ENCODE measurements around the gene CALD1. TPM values are rescaled to one million over a fixed set of nuclear protein-coding genes. Genes with fewer than 3 reads are reported as not detected.

Gene CALD1
- total RNA-seq, 1 donor from 2014 or later: 145 TPM

DNA sequence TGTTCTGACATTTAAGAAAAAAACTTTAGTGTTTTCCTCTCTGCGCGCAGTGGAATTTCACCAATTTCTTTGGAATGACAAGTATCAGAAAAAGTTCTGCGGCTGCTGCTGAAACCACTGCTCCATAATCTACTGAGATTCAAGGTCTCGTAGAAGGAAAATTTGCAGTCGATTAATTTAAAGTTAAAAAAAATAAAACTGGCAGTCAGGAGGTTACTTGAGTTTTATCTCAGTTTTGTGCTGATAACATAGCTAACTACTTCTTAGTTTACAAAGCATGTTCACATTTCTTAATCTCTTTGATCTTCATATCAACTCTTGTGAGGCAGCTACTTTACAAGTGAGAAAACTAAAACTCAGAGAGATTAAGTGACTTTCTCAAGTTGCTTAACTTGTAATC lies 18.2 kb upstream of the CALD1 start:
- DNase-seq (ENCODE audit: low spot score) (no peak), ATAC-seq (no peak)

DNA sequence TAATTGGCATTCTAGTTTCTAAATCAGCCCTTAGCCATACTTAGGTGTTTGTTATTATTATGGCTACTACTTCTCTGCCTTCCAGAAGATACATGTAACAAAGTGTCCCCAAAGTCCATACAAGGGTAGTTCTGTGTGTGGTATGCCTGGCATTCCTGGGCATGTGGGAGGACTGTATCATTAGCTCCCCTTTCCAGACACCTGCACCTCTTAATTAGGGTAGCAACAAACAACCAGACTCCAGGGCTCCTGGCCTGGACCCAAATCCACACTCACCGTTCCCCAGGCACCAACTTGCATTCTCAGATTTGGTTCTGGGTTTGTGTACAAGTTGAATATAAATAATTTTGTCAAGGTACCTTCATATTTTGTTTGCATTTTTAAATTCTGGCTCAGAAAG lies 15.5 kb upstream of the CALD1 start:
- no peak for DNase-seq (ENCODE audit: low spot score)
- ATAC-seq: no peak

DNA sequence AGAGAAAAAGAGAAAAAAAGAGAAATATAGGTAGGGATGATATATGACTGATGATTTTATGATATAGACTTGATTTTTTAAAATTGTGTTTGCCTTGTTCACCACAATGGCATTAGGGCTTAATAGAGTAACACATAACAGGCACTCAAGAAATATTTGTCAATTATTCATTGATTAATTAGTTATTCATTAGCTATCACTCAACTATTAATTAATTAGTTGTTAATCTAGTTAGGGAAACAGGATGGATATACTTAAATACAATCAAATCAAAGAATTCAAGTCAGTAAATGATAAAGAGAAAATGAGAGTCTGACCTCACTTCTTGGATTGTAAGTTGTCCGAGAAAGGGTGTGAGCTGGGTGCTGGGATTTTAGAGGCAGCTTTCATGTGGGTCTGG lies 15.1 kb upstream of the CALD1 start:
- ATAC-seq: no peak

DNA sequence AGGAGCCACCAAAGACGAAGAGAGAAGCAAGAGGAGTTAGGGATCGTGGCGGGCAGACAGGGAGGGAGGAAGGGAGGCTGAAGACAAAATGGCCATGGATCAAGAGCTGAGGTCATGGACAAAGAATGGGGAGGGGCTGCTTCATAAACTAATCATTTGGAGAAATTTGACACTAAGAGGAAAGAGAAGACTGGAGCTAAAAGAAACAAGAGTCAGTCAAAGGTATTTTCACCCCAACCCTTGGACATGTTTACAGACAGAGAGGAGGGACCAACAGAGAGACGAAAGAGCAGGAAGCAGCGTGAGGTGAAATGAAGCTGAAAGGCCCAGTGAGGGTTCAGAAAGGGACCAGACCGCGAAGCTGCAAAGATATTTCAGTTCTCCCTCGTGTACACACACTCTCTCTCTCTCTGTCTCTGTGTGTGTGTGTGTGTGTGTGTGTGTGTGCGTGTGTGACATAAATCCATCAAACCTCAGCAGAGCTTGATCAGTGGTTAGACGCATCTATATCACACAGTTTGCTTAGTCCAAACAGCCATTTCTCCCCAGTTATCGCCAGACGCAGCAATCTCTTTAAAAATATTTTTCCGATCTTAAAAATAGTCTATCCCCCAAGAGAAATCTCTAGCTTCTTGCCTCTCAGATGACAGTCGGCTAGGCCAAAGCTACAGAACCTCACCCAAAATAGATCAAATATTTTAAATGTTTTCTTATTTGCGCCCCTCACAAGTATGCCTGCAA lies 12.5 kb upstream of the CALD1 start:
- no peak for ATAC-seq

More for the DNA sequence above, 15.1 kb upstream of the CALD1 start:
- no peak for DNase-seq (ENCODE audit: low spot score)

DNA sequence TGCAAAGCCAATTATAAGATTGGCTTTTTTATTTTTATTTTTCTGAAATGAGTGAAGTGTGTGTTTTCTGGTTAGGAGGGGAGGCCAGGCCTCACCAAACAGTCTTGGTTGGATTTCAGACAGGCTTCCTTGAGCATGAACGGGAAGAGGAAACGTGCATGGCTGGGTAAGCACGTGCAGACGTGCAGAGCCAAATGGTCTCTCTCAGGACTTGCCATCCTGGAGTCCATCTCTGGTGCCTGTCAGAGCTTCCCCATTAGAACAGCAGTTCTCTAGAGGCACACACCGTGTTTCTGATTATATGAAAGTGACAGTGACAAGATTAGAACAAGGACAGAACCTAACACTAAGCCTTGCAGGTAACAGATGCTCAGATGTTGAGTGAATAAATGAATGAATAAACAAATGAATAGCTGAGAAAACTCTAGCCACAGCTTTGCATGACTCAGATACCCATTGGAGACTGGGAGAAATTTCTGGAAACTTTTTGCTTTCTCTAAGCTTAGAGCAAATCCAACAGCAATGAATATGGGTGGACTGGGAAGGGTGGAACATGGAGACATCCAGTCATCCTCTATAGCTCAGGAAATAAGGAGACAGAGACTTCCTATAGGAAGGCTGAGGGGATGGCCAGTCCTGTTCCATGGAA lies 11.8 kb upstream of the CALD1 start:
- DNase-seq (ENCODE audit: low spot score): no peak
- ATAC-seq: no peak

More for the DNA sequence above, 12.5 kb upstream of the CALD1 start:
- DNase-seq (ENCODE audit: low spot score): no peak

DNA sequence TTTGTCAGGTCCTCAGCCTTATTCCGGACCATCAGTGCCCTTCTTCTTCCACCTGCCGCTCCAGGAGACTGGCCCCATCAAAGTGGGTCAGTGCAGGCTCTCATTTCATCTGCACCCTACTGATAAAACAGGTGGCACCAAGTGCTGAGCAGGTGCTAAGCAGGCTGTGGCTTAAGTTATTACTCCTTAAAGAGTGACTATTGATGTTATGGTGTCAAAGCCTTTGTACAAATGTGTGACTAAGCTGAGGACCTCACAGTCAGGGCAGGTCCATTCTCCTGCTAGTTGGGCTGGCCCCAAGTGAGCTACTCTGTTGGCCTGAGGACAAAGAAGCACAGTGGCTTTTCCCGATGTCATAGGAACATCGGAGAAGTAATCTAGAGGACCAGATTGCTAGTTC lies 11.2 kb upstream of the CALD1 start:
- no peak for ATAC-seq
- DNase-seq (ENCODE audit: low spot score): no peak

DNA sequence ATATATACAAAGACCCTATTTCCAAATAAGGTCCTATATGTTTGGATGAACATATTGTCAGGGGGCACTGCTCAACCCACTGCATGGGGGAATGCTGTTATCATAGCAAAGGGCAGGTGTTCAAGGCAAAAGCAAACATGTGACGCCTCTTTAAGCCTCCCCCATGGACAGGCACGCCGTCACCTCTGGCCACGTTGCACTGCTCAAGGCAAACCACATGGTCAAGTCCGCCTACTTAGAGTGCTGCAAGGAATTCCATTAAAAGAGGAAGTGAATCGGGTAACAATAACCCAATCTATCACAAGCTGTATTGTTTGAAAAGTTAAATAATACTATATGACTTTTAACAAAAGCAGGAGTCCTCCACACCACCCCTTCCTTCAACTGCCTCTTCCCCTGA lies 8.8 kb upstream of the CALD1 start:
- DNase-seq (ENCODE audit: low spot score): no peak
- ATAC-seq: no peak

DNA sequence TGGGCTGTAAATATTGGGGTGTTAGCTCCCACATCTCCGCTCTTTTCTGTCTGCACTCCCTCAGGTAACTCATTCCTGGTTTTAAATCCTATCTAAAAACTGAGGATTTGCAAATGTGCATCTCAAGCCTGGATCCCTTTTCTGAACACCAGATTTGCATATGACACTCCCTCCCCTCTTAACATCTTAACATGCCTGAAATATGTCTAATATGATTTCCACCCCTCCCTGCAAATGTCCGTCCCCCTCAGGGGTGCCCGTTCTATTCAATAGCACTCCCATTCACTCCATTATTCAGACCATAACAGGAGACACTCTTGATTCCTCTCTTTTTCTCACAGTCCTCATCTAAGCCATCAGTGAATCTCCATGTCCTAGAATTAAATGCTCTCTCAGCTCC lies 8.3 kb upstream of the CALD1 start:
- DNase-seq (ENCODE audit: low spot score): no peak
- ATAC-seq: no peak

DNA sequence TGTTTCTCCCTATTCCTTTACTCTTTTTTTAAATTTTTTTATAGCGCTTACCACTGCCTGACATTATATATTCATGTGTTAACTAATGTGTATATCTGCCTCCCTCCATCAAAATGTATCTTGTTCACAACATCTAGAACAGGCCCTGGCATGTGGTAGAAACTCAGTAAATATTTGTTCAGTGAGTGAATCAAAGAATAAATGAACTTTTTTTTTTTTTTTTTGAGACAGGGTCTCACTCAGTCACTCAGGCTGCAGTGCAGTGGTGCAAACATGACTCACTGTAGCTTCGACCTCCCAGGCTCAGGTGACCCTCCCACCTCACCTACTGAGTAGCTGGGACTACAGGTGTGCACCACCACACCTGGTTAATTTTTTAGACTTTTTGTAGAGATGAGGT lies 7.5 kb upstream of the CALD1 start:
- DNase-seq (ENCODE audit: low spot score): no peak
- no peak for ATAC-seq

DNA sequence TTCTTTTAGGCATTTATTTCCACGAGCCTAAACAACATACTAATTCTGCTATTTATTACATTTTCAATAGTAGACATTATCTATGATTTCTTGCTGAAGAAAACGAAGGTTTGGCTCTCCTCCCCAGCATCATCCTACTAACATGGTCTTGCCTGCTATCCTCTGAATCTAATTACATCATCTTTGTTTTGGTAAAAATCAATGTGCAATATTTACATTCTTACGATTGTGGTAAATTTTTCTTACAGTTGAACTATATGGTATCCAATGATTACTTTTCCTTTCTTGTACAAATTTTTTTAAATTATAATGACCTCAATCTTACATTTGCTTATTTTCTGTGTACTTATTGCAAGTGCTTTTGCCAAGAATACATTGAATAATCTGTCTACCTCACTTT lies 7.0 kb upstream of the CALD1 start:
- no peak for ATAC-seq
- DNase-seq (ENCODE audit: low spot score): no peak

DNA sequence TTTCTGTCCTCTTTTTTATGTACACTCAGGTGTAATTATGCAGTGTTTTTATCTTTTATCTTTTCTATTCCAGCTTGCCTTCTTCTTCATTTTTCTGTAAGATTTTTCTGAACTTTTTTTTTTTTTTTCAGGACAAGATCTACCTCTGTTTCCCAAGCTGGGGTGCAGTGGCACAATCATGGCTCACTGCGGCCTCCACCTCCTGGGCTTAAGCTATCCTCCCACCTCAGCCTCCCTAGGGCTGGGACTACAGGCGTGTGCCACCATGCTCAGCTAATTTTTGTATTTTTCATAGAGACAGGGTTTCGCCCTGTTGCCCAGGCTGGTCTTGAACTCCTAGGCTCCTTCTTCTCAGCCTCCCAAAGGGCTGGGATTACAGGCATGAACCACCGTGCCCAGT lies 6.3 kb upstream of the CALD1 start:
- ATAC-seq (no peak), DNase-seq (ENCODE audit: low spot score) (no peak)

DNA sequence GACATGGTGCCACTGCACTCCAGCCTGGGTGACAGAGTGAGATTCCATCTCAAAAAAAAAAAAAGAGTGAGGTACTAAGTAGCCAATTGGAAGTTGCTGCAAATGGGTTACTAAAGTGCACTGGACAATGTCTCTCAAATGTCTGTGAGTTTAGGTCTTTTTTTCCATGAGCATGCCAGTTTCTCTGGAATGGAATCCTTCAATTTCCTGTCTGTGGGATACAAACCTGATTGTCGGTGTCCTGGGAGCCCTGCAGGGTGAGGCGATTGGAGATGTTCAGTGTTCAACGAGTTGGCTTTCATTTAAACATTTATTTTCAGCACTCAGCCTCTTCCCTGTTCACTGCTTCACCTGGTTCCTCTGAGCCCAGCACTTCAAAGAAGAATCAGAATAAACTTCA lies 5.3 kb upstream of the CALD1 start:
- DNase-seq (ENCODE audit: low spot score) (no peak), ATAC-seq (no peak)

DNA sequence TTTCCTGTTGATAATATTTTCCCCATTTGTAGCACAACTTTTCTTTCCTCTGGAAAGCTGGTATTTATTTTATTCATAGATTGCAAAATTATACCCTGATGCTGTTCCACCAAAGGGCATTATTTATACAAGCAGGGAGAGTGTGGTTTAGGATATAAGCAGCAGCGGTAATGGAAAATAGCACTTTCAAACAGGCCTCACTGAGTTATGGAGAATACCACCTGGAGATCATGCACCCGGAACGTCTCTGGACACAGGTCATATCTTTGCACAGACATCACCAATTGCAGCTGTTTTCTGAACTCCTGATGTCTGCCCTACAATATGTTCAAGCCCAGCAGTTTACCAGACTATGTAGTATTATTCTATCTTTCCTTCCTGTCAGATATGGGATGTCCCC lies 2.0 kb upstream of the CALD1 start:
- no peak for DNase-seq (ENCODE audit: low spot score)
- no peak for ATAC-seq

DNA sequence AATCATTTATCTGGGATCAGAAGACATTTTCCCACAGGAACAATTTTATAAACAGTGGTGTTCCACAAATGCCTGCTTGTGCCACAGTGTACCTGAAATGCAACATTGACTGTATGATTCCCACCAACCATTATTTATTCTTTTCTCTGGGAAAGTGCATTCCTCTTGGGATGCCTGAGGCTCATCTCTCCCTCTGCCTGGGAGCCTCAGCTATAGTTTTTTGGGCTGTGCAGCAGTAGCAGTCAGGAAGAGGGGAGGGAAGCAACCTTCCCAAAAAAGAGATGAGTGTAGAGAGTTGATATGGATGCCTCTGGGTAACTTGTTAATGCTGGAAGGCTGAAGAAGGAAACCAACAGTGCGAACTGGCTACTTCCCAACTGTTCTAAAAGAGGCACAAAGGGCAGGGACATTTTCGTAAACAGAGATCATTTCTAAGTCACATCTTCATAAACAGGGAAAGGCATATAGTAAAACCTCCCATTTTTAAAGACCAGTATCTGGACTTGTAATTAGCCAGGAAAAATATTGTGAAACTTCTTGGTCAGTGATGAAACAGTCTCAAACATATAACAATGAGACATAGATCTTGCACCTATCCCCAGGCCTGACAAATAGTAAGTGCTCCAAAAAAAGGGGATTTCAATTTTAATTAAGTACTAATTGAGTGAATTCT lies 1.4 kb upstream of the CALD1 start:
- ATAC-seq: no peak
- DNase-seq (ENCODE audit: low spot score): no peak

DNA sequence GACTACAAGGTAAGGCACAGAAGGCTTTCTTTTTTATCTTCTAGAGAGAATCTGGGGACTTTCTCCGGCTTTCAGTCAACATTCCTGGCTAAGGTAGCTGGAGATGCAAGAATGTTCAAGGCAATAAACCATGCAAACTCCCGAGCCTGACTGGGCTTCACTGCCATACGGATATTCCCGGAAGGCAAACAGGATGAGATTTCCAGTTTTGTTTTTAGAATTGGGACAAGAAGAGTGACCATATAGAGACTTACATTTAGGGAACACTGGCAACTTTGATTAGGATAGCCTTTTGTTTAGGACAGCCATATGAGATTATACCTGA lies 269 bp downstream of the CALD1 start:
- peak; percentile 20 for ATAC-seq
- DNase-seq (ENCODE audit: low spot score): no peak

DNA sequence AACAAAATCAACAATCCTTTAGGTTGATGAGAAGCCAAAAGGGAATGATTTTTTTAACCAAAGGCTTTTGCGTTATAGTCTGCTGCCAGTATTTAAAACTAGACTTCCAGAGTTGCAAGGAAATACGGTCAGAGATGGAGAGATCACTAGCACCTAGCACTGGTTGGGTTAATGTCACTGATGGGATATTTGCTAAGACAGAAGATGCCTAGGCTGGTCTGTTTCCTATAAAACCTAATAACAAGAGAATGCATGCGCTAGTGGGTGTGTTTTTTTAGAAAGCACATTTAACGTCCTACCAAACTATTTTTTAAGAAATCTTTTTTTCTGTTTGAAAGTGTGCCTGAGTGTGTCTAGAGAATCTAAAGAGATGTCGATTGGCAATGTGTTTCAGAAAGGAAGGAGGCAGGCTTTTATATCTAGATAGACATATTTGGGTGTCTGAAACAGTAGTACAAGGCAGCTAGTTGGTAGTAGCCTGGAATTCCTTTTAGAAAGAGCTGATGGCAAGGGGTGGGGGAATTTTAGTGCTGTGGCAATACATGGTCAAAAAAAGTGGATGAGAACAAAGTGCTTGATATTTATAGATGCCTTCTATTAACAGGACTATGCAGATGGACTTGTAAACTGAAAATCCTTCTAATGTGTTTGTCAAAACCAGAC lies 863 bp downstream of the CALD1 start:
- DNase-seq (ENCODE audit: low spot score) (no peak), ATAC-seq (no peak)

DNA sequence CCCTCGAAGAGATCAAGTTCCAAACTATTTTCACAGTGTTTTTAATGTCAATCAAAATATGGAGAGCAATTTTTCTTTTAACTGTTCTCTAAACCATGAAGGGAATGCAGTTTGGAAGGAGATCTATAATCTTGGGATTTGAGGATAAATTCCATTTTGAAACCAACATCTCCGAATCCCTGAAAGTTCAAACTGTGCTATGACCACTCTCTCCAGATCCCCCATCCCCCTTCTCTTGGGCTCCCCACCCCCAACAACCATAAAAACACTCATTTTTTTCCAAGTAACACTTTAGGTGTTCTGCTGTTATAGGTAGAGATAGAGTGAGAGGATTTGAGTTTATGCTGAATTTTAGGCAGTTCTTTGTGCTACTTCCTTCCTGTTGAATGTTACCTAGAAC lies 1.7 kb downstream of the CALD1 start:
- DNase-seq (ENCODE audit: low spot score) (no peak), ATAC-seq (no peak)

DNA sequence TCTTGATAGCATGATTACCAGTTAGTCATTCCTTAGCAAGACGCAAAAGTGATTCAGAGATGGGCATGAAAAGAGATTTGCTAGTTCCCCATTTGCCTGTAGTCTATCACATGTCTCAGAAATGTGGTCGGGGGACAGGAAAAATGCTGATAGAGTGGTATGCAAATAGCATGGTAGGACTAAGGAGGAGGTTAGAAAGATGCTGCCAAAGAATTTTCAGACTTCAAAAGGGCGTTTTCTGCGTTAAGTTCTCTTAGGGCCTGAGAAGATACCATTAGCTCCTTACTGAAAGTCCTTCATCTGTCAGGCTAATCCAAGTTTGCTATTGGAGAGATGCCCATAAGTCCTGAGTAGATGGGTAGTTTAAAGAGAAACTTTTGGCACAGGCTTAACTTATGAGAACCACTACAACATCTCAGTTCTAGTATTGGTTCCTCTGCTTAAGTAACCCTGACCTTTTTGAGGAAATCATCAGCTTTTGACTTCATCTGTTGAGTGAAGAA lies 2.7 kb downstream of the CALD1 start:
- DNase-seq (ENCODE audit: low spot score): no peak
- no peak for ATAC-seq

DNA sequence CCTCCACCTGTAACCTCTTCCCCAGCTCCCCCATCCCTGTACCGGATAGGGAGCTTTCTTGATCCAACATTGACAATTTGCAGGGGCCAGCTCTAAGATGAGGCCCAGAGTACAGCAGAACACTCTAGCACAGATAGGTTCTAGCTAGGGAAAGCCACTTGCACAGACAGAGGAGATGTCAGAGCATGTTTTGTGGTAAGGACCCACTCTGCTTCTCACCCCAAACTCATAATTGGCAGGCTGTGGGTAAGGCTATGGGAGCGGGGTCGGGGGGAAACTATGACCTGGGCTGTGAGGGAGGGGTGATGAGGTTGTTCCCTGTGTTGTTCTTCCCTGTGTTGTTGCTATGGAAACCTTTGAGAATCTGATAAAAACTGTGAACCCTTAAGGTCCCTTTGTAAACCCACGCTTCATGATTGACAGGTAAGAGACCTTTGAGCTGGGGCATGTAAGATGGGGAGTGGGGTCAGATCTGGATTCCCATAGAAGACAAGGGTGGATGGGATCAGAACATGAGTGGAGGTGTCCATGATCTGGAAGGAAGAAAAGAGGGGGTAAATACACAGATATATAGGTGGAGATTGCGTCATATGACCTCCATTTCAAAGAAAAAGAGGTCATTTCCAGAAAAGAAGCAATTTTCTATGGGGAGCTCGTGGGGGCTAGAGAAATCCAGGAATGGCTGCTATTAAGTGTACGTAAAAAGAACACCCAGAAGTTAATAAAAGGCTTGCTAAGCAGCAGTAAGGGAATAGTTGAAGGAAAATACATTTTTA lies 4.0 kb downstream of the CALD1 start:
- DNase-seq (ENCODE audit: low spot score) (no peak), ATAC-seq (no peak)

DNA sequence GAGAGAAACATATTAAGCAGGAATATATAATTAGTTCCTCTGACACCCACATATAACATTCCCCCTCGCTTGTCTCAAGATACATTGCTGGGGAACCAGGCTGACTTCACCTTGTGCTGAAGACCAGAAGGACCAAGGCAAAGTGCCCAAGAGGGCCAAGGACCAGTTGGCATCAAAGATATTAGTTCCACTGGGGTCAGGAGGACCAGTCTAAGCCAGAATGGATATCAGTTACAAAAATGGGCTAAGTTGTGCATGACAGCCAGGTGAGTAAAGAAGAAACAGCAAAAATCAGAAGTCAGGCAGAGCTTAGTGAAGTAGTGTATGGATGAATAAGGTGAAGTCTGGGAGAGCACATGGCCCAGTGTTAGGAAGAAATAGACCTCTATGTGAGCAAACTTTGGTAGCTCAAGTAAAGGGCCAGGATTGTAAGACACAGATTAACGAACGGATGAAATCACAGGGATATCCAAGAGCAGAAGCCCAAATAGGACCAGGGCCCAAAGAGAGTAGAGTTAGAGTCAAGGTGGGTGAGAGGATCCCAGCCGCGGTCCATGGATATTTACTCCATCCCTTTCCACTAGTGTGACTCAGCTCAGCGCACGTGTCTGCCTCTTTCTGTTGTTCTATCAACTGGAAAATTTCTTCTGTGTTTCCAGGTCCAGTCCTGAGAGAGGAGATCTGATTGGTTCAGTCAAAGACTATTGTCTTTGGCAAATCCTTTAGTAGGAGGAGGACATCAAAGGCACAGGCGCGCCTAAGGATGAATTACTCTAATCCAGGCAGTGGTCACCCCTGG lies 5.0 kb downstream of the CALD1 start:
- DNase-seq (ENCODE audit: low spot score): no peak
- ATAC-seq: no peak

Data from left lobe of liver (tissue), 2 donors.